Inflammatory macrophage (primary cell): ENCODE results near the gene PRSS50.
"Not testable (repeated sequence)": the region's sequence is repeated elsewhere in the genome, so short reads cannot be mapped to it uniquely, and the experiment has no call there.

ENCODE experiments used
- DNase-seq, 2 donors: peaks; one replicate each; pipeline ENCODE4 v3.0.0-alpha.2; 2020 to 2022

The PRSS50 gene

DNA sequence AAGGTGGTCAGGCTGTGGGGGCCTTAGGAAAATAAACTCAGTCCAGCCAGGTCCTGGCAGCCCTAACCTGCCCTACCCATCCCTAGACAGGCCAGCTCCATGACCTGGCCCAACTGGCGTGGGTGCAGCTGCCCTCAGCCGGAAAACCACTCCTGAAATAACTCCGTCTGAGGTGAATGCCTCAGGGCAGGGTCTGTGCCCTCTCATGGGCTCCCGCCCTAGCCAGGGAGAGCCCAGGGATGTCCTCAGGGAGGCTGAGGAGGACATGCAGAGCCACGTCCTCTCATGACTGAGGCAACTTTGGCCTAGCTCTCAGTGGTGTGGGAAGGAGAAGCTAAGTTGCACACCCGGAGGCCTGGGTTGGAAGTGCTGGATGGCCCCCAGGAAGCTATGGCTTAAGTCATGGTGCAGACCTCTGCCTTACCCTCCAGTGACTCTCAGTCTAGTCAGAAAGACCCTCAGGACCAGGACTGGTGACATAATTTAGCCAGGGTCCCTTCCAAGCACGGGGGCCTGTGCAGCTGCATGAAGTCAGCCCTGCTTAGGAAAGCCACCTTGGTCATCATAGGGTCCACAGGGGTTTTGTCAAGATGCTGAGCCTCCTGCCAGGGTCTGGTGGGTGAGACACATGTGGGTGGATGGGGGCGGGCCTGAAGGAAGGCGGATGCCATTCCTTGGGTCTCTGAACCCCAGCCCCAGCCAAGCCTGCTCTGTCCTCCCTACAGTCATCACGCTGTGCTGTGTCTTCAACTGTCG, 9.1 kb downstream of the PRSS50 start:
- peak; percentile 14 to 27 for DNase-seq

DNA sequence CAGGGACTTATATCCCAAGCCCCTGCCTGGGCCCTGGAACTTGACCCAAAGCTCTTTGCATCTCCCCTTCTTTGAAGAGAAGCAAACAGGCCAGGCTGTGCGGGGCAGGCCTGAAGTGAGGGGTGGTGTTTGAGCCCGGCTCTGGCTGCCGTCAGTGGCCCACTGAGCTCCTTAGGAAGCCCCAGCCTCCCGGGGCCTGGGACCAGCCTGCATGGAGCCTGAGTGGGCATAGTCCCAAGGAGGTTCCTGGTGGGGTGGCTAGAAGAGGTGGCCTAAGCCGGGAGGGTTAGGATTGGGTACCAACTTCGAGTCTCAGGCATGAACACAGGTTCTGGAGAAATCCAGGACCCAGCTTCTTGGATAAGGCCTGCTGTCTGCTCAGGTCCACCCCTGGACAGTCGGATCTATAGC, 10.1 kb downstream of the PRSS50 start:
- no peak for DNase-seq

DNA sequence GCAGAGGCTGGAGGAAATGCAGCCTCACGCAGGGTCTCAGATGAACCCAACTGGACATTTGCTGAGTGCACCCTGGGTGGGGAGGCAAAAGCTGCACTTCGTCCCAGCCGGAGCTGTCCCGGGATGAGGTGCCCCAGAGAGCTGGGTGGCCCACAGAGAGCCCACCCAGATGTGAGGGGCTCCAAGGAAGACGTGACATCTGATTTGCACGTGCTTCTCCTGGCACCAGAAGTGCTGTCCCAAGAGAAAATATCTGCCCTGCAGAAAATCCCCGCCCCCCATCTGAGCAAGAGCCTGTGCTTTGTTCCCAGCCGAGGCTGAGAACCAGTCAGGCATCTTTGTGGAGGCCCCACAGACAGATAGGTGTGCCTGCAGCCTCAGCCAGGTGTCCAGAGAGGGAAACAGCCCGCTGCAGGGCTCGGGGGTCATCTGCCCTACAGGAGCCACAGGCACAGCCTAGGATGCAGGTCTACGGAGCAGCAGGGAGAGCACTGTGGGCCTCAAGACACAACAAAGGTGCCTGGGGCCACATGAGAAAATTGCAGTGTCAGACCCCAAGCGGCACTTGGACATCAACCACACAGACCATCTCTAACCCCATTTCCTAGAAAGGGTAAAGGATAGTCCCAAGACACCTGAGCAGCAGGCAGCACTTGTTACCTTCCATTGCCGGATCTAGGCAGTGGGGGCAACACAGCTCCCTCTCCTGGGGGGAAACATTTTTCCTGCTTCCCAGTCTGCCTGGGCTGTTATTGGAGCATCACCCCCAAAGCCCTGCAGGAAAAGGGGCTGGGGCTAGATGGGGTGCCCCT, 10.7 kb downstream of the PRSS50 start:
- DNase-seq: no peak

DNA sequence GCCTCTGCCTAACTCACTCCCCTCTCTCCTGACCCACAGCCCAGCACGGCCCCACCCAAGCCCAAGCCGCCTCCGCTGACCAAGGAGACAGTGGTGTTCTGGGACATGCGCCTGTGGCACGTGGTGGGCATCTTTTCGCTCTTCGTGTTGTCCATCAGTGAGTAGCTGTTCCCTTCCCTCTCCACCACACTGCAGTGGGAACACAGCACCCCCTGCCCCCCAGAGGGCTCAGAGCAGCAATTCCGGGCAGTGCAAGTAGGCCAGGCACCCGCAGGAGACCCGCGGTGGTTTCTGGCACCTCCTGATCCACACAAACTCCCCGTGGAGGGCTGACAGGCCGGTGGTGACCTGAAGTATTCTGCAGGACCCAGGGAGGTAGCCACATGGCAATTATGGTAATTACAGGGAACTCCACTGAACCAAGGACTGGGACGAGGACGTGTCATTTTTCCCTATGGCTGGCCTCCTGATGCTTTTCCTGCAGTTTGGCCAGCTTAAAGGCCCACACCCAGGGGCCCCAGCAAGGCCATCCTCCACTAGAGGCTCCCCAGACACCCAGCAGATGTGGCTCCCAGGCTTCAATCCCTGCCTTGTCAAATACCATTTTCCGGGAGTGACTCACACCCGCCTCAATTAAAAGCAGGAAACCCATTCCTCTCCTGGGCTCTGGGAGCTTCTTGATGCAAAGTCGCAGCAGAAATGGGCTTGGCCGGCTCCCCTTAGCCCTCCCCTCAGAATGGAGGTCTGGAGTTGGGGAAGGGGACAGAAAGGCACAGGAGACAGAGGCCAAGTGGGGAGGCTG, 11.7 kb downstream of the PRSS50 start:
- no peak for DNase-seq

DNA sequence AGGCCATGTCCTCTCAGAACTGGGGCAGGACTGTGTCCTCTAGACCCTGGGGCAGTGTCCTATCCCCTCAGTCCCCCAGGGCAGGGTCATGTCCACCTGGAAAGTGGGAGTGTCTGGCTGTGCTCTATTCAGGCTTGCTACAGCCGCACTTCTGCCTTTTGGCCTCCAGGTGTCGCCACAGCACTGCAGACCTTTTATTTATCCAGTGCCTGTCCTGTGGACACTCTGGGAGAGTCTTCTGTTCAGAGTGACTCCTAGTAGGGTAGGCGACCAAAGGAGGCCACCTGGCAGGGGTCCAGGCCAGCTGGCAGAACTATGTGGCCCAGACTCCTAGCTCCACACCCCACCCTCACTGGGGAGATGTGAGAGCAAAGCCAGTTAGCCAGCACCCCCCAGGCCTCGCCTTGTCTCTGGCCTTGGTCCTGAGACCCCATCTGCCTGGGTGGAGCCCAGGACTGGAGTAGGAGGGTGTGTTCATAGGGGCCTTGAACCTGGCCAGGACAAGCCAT, 12.6 kb downstream of the PRSS50 start:
- DNase-seq: peak; percentile 62 to 80

DNA sequence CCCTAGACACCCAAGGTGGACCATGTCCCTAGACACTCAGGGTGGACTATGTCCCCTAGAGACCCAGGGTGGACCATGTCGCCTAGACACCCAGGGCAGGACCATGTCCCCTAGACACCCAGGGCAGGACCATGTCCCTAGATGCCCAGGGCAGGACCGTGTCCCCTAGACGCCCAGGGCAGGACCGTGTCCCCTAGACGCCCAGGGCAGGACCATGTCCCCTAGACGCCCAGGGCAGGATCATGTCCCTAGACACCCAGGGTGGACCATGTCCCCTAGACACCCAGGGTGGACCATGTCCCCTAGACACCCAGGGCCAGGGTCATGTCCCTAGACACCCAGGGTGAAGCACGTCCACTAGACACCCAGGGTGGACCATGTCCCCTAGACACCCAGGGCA, 13.3 kb downstream of the PRSS50 start:
- not testable (repeated sequence) for DNase-seq

DNA sequence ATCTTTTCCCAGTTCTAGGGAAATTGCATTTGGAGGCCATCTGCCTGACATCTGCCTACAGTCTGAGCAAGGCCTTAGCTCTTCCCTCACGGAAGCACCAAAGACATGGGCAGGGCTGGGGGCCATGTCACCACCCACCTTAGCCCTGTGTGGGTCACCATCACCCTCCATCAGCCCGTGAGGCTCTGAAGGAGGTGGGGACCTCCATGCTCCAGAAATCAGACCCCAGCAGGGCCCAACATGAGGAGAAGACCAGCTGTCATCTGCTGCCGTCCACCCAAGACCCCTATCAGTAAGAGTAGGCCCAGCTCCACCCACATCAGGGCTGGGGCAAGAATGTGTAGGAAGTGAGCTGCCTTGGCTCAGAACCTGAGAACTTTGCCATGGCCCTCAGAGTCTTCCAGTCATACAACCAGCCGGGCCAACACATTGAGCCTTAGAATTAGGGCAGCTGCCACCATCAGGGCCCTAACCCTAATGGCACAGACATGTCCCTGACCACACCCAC, 14.6 kb downstream of the PRSS50 start:
- no peak for DNase-seq

DNA sequence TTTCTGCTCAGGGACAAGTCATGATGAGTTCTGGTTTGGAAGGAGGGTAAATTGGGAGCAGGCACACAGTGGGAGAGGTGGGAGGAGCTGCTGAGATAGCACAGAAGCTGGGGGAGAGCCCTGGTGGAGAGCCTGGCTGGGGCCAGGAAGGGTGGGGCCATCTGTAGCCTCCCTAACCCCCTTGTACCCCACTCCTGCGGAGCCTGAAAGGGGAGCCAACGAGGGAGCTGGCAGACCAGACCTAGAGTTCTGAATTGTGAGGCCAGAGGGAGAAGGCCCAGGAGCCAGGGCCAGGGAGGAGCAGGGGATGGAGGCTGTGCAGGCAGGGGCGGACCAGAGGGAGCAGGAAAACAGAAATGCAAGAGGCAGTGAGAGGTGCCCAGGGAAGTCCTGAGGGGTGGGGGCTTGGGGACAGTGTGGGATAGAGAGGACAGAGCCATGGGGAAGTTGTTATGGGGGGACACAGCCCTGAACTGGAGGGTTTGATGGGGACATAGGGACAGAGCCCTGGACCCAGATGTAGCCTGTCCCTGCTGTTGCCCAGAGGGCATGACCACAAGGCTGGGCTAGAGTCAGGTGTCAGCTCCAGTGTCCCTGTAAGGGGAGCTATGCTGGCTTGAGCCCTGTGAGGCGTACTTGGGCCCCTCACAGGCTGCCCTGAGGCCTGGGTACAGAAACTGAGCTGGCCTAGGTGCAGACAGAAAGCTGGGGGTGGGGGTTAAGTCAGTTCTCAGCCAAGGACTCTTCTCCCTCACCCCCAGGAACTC, 15.2 kb downstream of the PRSS50 start:
- no peak for DNase-seq

DNA sequence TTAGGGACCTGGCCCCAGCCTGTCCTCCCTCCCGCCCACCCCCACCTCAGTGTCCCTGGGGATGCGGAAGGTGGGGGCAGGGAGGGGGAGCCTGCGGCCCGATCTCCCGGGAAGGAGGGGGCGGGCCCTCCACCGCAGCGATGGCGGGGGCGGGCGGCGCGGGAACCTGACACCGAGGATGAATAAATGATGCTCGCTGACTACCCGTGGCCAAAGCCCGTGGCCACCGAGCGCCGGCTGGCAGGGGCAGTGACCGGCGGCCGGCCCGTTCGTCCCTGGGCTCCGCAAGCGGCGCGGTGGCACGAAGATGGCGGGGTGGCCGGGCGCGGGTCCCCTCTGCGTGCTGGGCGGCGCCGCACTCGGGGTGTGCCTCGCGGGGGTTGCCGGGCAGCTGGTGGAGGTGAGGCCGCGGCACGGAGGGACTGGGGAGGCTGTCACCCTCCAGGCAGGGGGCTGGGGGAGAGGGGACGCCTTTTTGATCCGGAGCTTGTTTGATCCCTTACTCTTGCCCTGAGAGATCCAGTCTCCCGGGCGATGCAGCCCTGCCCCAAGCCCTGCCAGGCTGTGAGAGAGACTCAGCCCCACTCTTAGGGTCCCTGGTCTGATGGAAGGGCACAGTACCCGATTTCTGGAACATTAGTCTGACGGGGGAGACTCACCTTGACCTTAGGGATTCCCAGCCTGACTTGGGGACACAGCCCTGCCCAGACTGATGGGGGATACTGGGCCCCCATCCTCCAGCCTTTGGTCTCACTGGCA, 16.3 kb downstream of the PRSS50 start, which contains the start of gene TMIE:
TSS of gene TMIE (plus strand) at position 212 of the 759 bp plus-strand sequence. CDS start at position 308, 96 bp downstream.
- DNase-seq: no peak

DNA sequence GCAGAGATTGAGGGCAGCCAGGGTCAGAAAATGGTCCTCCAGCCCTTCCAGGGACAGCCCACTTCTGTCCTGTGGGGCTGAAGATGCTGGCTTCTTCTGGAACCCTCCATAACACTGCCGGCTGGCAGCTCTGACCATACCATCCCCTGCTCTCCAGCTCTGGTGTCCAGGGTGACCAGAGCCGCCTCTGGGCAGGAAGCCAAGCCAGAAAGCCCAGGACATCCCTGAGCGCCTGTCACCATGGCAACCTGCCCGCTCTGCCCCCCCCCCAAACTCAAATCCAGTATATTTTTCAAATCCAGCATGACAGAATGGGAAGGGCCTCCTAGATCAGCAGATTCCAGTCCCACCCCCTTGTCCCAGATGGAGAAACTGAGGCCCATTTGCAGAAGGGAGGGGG, 16.9 kb downstream of the PRSS50 start:
- DNase-seq: no peak

DNA sequence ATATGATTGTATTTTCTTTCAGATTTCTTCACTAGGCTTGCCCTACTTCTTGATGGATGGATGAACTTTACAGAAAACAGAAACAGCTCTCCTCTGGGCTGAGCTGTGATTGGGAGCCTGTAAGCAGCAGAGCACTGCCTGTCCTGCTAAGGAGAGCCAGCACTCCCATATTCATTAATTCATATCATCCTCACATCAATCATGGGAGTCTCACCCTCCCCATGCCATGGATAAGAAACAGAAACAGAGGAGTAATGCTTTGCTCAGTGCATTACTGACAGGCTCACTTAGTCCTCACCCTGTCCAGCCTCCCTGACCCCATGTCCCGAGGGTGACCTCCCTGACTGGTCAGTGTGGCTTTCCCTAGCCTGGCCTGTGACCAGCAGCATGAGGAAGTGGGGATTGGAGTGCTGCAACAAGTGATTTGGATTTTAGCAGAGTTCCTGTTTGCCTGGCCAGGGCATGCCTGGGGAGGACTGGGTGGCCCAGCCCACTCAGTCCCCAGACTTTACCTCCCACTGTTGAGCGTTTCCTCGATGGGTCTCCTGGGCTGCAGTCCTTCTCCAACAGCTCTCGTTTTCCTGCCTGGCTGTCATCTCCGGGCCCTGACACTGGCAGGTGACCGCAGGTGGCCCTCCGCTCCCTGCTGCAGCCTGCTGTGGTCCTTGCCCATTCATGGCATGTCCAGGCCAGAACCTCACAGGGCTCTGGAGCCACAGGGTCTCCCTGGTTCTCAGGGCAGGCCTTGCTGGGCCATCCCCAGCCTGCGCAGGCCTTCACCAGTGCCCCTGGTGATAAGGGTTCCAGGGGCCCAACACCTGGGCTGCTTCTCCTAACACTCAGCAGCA, 17.8 kb downstream of the PRSS50 start:
- DNase-seq: peak; percentile 93 to 94

DNA sequence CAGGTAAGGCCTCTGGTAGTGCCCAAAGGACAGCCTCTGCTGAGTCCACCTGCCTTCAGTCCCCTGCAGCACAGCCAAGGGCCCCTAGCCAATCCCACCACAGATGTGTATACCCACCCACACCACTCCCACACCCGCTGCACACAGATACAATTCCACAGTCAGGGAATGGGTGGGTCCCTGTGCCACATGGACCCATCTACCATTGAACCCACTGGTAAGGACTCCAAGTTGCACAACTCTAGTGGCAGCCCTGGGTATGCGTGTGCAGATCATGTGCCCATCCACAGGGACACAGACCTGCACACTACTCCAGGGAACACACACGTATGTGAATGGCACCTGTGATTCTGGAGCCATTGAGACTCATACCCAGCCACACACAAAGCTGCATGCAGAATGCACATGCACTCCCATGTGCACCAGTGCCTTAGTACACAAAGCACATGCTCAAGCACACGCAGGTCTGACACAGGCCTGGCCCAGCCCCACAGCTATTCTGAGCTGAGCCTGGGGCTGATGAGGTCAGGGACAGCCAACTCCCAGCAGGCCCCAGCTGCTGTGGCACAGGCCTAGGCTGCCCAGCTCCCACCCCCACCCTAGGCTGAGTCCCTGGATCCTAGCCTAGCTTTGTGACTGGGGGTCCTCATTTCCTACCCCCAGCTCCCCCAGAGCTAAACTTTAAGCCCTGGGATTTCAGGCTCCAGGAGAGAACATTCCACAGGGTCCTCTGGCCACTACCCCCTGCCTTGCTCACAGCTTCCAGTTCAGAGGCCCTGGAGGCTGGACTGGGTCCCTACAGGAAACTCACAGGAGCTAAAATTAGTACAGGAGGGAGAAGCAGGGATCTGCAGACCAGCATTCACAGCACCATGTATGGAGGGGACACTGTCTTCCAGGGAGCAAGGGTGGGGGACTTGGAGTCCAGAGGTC, 21.4 kb downstream of the PRSS50 start:
- DNase-seq: peak; percentile 52 to 65

DNA sequence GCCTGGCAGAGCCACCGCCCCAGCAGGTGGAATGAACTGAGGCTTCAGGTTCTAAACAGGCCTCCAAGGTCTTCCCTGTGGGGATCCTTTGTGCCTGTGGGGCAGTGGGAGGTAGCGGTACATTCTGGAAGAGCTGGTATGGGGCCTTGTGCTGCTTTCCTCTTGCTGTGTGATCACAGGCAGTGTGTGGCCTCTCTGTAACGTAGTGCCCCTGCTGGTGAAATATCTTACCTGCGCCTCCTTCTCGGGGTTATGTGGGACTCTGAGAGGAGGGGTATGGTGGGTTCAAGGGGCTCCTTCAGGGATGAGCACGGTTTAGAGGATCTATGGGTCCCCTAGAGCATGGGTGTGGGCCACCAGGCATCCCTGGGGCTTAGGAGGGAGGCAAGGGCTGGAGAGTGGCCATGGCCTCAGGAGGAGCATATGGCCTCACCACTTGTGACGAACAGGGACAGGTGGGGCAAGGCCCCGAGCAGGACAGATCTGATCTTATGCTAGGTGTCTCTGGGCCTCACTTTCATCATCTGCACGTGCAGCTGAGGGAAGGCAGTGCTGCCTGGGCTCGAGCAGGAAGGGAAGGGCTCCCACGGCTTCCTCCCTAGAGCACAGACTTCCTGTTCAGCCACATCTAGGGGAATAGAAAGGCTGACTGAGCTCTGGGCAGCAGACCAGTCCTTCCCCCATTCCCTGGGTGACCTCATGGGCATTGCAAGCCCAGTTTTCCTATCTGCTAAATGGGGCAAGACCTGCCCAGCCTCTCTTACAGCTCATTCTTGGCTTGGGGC, 22.3 kb downstream of the PRSS50 start:
- DNase-seq: peak; percentile 97 to 98

DNA sequence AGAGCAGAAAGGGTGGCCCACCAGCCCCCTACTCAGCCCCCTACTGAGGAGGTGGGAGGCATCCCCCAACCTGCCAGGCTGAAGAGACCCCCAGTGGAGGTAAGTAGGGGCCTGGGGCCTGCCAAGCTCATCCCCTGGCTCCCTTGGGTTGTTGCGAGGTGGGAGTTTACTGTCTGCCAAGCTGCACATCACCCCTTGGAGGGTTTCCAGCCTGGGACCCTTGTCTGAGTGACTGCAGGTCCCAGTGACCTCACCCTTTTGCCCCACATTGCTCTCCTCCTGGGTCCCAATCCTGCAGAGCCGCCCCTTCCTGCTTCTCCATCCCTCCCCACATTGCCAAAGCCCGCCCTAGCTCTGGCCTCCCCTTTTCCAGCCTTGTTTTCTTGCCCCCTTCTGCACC, 23.1 kb downstream of the PRSS50 start:
- no peak for DNase-seq

DNA sequence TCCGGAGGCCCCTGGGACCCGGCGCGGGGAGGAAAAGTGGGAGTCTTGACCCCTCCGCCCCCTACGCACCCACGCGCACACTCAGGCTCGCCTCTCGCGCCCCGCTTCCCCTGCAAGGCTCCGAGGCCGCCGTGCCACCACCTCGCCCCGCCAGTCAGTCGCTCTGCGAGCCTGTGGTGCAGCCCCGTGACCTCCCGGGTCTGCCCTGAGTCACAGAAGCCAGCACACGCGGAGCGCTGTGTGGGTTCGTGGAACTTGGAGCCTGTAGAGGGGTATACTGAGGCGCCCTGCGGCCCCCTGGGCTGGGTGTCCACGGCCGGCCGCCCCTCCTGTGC, 23.8 kb downstream of the PRSS50 start:
- peak; percentile 68 to 86 for DNase-seq

DNA sequence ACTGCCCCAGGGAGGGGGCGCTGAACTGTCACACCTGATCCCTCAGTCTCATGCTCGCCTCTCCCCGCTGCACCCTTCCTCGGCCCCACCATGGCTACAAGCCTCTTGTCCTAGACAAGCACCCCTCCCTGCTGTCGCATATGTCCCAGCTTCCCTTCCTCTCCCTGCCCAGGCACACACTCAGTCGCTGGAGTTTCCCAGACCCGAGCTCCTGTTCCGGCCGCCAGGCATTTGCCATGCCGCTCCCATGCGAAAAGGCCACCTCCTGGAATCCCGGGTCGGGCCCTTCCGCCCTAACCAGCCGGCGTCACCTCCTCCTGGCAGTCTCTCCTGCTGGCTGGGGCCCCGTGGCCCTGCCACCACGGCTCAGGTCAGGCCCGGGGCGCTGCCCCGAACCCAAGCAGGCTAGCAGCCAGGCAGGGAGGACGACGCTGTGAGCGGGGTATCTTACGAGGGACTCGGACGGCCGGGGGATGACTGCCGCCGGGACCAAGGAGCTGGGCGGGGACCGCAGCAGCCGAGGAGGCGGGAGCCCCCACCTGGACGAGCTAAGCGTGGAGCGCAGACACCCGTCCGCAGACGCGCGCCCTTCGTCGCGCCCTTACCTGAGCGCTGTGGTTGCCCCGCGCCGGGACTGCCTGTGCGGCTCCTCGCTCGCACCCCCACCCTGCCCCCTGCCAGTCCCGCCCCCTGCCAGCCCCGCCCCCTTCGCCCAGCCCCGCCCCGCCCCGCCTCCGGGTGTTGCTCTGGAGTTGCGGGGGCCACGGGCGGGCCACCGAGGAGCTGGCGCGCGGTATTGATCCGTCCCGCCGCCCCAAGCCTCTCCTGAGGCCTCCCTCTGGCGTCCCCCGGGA, 24.4 kb downstream of the PRSS50 start, which contains the start of gene ALS2CL:
TSS of gene ALS2CL (minus strand) at position 642 of the 854 bp plus-strand sequence. CDS start 4,239 bp downstream, outside the sequence.
- peak in 1 of 2 donors; percentile 29 for DNase-seq

DNA sequence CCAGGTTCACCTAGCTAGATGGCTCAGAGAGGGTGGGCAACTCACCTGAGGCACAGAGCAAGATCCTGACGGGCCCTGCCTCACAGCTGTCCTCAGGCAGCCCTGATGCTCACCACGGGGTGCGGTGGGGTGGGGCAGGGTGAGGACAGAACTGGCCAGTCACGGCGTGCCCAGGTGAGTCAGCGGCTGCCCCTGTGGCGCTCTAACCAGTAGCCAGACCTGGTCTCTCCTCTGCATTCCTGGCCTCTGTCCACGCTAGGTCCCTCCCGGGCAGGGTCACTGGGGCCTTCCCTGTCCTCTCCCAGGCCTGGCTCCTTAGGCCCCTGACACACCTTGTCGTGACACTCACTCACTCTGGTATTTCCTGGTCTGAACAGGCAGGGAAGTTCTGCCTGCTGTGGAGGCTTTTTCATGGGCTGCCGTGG, 25.1 kb downstream of the PRSS50 start:
- no peak for DNase-seq
